HL-60 (cell line): ENCODE data around the gene BAMBI.

Experiments used
- CTCF ChIP-seq: IDR thresholded peaks from one replicate; pipeline ENCODE4 v1.5.1; 2011; ENCODE audit warnings: low read length, control low read depth, inconsistent platforms; ENCODE audit not compliant: insufficient read depth
- GABPA ChIP-seq: IDR thresholded peaks from 2 replicates; pipeline ENCODE4 v1.6.1; 2012; ENCODE audit warnings: low read depth
- POLR2AphosphoS5 ChIP-seq: IDR thresholded peaks from 2 replicates; pipeline ENCODE4 v1.6.1; 2012; ENCODE audit warnings: low read depth
- REST ChIP-seq: IDR thresholded peaks from 2 replicates; pipeline ENCODE4 v1.6.1; 2012; ENCODE audit warnings: low read depth; ENCODE audit not compliant: insufficient replicate concordance
- SPI1 ChIP-seq: IDR thresholded peaks from 2 replicates; pipeline ENCODE4 v1.6.1; 2012; ENCODE audit warnings: low read depth, mild to moderate bottlenecking, borderline replicate concordance

- TF ChIP-seq REST: no peak
- TF ChIP-seq POLR2AphosphoS5: no peak
- no peak for TF ChIP-seq CTCF
- TF ChIP-seq SPI1: no peak
- no peak for TF ChIP-seq GABPA
These were observed 38.4 kb downstream of the BAMBI start for GRCh38 chr10:28715757-28716156.
